HG02678 (cell line): ENCODE measurements around the gene CCDC24.

Source experiments
- ATAC-seq: cut with Tn5 transposase; IDR thresholded peaks from one replicate; pipeline ENCODE4 v1.9.1; 2021; ENCODE audit warnings: mild to moderate bottlenecking, moderate library complexity; ENCODE audit not compliant: unreplicated experiment

The CCDC24 gene

DNA sequence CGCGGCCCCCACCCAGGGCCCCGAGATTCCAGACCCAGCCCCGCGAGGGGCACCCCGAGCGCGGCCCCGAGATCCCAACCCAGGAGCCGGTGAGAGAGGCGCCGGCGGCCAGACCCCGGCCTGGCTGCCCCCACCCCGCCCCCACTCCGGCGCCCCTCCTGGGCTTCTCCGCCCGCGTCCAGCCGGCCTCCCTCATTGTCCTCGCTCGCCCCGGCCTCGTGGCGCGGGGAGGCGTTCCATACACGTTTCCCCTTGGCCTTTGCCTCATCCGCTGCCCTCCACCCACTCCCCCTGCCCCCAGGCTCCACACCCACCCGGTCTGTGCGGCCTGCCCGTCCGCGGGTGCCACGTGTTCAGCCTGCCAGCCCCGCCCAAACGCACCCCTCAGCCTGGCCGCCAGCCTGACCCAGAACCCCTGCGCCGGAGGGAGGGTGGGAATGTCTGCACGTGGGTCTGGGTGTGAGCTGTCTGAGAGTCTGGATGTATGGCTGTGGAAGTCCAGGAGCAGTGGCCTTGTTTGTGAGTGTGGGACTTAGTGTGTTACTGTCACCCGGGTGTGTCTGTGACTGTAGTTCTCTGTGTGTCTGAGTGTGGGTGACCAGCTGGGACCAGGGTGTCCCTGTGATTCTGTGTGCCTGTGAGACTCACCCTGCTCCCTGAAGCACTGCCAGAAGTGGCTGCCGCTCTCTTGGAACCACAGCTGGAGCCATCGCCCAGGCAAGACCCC, 11.7 kb upstream of the CCDC24 start:
- ATAC-seq, result no peak

DNA sequence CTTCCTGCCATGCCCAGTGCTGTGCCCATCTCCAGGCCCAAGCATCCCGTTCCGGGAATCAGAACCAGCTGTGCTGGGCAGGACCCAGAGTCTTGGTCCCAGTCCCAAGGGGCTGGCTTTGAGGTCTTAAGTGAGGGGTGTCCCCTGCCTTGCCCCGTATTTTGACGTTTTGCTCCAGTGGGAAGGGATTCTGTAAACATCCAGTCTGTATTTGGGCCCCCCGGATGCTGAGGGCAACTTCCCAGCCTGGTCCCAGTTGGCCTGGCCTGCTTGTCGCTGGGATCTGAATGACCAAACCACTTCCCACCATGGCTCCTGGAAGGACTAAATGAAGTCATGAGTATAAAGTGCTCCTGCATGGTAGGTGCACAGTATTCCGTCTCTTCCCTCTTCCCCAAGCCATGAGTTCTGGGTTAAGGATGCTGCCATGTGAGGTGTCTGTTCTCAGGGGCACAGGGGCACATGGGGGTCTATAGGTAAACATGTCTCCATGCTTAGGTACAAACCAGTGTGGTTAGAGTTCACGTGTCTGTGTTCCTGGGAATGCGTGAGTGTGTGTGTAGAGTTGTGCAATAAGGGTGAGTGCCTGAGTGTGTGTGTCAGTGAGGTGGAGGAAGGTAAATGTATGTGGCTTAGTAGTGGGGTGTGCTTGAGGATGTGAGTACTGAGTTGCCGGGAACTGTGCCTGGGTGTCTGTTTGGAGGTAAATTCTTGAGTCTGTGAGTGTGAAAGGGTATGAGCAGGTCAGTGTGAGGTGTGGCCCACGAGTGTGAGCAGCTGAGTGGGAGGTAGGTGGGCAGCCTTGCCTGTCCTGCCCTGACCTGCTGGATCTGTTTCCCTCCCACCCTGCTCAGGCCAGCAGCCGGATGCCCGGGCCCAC, 10.9 kb upstream of the CCDC24 start:
- ATAC-seq, result no peak

DNA sequence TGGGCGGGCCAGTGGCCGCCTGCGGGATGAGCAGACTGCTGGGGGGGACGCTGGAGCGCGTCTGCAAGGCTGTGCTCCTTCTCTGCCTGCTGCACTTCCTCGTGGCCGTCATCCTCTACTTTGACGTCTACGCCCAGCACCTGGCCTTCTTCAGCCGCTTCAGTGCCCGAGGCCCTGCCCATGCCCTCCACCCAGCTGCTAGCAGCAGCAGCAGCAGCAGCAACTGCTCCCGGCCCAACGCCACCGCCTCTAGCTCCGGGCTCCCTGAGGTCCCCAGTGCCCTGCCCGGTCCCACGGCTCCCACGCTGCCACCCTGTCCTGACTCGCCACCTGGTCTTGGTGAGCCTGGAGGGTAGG, 10.3 kb upstream of the CCDC24 start:
- no peak for ATAC-seq

DNA sequence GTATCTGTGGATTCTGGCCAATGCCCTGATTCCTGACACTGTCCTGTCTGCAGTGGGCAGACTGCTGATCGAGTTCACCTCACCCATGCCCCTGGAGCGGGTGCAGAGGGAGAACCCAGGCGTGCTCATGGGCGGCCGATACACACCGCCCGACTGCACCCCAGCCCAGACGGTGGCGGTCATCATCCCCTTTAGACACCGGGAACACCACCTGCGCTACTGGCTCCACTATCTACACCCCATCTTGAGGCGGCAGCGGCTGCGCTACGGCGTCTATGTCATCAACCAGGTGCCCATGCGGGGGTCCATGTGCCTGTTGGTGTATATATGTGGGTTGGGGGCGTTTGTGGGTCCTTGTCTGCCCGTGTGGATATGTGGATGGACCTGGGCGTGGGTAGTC, 9.8 kb upstream of the CCDC24 start:
- ATAC-seq, result no peak

DNA sequence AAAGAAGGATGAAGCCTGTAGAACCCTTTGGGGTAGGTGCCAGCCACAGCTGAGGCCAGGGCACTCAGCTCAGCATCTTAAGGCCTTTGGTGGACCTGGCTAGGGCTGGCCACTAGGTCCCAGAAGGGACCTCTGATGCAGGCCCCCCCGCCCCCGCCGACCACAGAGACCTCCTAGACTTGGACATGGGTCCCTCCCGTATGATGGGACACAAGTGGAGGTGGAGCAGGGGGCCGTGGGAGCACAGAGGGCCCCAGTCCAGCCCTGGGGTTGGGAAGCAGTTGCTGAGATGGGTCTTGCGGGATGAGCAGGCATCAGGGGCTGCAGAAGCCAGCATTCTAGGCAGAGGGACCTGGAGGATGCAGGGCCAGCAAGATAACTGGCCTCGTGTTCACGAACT, 9.2 kb upstream of the CCDC24 start:
- no peak for ATAC-seq

DNA sequence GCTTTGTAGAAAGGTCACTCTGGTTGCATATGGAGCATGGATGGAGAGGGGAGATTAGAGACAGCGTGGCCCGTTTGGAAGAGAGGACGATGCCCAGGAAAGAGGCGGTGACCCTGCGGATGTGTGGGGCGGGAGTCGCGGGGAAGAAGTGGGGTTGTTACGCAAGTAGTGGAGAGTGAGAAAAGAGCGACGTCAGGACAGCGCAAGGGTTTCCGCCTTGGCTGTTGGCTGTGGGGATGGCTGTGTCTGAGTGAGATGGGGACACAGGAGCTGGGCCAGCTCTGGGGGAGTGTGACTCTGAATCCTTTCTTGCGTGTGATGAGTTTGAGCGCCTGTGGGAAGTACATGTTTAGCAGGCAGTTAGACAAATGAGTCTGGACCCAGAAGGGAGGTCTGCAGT, 8.6 kb upstream of the CCDC24 start:
- ATAC-seq, result no peak

DNA sequence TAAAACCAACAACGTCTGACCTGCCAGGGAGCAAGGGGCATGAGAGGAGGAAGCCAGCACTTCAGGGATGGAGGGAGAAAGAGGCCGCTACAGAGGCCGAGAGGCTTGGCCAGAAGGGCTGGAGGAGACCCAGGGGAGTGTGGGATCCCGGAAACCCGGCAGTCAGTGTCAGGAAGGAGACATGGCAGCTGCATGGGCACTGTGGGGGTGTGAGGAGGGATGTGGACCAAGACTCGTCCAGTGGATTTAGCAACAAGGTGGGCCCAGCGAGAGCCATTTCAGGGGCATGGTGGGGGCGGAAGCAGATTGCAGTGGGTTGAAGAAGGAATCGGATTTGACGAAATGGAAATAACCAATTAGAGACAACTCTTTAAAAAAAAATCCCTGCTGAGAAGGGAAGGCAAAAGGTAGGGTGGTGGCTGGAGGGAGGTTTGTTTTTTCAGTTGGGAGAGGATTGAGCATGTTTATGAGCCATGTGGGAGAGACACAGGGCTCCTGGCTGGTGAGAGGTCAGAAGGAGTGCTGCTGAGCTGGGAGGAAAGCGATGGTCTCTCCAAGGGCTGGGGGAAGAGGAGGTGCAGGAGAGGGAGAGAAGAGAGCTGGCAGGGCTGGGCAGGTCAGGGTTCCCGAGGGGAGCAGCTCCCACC, 8.0 kb upstream of the CCDC24 start:
- ATAC-seq, result no peak

DNA sequence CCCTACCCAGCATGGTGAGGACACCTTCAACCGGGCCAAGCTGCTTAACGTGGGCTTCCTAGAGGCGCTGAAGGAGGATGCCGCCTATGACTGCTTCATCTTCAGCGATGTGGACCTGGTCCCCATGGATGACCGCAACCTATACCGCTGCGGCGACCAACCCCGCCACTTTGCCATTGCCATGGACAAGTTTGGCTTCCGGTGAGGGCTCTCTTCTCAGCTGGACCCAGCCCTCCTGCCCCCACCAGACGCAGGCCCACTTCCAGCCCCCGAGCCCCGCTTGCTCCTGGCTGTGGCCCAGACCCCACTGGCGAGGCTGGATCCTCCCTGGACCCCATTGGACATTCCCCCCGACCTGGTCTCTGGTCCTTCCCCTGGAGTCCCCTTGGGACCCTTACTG, 6.5 kb upstream of the CCDC24 start:
- ATAC-seq, result no peak

DNA sequence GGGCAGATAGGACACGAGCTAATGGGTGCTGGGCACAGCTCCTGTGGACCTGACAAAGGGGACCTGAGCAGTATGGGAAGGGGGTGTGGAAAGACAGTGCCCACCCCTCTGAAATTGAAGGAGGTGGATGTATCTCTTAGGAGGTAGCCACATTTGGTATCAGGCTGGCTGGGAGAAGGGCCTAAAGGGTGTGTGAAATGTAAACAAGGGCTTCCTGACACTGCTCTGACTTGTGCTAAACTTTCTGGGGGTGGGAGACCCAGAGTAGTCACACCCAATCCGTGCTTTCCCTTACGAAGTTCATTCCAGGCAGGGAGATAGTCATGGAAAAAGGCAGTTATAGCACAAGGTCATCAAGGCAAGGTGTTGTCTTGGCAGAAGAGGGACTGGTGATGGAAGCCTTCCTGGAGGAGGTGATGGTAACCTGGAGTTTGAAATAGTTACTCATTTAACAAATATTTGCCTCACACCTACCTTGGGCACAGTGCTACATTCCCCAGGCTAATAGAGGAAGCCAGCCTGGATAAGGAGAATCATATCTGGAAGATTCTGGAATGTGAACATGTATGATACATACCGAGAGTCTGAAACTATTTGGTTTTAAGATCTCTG, 5.3 kb upstream of the CCDC24 start:
- ATAC-seq, result no peak

DNA sequence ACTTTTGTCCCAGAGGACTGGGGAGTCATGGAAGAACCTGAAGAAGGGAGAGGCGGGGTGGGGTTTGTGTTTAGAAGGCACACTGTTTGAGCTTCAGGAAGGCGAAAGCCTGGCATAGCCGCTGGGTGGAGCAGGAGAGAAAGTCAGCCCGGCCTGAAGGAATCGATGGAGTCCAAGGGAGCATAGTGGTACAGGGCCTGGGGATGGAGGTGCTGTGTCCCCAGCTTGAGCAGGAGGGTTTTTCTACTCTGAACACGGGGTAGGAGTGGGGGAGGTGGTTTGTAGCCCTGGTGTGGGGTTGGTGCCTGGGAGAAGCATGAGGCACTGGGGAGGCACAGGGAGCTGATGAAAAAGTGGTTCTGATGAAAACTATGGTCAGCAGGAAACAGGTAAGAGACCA, 4.7 kb upstream of the CCDC24 start:
- ATAC-seq, result no peak

DNA sequence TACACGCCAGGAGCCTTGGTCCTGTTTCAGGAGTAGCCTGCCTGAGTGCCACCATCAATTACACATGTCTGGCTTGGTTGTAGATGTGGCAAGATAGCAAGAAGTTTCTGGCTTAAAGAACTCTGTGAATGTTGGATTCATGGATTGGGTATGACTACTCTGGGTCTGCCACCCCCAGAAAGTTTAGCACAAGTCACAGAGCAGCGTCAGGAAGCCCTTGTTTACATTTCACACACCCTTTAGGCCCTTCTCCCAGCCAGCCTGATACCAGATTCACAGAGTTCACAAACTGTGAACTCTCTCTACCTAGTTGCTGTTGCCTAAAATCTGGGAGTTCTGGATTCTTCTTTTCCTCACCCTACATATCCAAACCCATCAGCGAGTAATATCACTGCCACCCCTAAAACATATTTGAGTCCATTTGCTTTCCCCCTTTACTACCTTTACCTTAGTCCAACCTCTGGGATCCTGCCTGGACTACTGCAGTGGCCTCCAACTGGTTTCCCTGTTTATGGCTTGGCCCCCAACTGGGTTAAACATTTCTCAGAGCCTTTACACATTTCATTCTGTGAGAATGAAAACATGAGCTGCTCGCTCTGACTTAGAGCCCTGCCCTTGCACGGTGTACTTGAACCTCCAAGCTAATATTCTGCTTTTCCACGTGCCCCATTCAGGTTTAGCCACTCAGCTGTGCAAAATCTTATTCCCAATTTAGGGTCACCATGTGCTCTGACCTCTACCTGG, 4.1 kb upstream of the CCDC24 start:
- ATAC-seq, result no peak

DNA sequence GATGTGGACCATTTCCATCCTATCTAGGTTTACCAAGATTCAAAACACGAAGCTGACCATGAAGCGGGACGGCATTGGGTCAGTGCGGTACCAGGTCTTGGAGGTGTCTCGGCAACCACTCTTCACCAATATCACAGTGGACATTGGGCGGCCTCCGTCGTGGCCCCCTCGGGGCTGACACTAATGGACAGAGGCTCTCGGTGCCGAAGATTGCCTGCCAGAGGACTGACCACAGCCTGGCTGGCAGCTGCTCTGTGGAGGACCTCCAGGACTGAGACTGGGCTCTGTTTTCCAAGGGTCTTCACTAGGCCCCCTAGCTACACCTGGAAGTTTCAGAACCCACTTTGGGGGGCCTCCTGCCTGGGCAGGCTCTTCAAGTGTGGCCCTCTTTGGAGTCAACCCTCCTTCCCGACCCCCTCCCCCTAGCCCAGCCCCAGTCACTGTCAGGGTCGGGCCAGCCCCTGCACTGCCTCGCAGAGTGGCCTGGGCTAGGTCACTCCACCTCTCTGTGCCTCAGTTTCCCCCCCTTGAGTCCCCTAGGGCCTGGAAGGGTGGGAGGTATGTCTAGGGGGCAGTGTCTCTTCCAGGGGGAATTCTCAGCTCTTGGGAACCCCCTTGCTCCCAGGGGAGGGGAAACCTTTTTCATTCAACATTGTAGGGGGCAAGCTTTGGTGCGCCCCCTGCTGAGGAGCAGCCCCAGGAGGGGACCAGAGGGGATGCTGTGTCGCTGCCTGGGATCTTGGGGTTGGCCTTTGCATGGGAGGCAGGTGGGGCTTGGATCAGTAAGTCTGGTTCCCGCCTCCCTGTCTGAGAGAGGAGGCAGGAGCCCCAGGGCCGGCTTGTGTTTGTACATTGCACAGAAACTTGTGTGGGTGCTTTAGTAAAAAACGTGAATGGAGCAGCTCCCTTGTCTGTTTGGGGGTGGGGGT, 864 bp upstream of the CCDC24 start:
- ATAC-seq, result no peak

DNA sequence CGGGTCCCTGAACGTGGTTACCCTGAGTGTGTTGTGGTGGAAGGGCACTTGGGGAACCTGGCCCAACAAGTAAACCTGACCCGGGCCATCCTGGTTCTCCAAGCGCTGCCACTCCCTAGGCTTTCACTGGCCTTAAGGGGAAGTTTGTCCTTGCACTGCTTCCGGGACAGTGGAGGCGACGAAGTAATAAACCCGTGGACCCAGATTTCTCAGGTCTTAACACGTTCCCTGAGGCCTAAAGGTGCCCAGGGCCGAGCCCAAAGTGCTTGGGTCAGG, 261 bp upstream of the CCDC24 start:
- ATAC-seq, result no peak

DNA sequence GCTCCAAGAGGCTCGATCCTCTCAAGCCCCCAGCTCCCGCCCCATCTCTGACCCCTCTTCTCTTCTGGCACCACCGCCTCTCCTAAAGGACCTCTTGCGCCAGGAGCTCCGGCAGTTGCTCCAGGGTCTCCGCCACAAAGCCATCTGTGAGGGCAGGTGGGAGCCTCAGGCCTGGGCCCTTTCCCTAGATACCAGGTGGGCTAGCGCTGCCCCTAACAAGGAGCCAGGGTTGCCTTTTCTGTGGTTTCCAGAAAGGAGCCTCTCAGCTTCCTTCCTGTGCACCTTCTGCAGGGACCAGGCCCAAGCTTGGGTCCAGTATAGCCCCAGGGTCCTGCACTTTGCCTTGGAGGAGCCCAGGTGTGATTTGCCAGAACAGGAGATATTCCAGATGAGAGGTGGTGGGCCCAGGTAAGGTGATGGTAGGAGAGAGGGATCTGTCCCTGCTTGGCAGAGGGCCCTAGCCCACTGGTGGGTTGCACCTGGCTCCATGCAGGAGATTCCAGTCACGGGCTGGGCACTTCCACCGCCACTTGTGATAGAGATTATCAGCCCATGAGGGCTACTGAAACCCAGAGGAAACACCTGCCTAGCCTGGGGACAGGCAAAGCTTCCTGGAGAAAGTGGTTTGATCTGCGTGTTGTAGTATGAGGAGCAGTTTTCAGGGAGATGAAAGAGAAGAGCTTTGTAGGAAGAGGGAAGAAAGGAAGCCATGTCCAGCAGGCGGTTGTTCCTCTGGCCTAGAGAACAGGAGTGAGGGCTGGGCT, 1.0 kb downstream of the CCDC24 start:
- no peak for ATAC-seq

DNA sequence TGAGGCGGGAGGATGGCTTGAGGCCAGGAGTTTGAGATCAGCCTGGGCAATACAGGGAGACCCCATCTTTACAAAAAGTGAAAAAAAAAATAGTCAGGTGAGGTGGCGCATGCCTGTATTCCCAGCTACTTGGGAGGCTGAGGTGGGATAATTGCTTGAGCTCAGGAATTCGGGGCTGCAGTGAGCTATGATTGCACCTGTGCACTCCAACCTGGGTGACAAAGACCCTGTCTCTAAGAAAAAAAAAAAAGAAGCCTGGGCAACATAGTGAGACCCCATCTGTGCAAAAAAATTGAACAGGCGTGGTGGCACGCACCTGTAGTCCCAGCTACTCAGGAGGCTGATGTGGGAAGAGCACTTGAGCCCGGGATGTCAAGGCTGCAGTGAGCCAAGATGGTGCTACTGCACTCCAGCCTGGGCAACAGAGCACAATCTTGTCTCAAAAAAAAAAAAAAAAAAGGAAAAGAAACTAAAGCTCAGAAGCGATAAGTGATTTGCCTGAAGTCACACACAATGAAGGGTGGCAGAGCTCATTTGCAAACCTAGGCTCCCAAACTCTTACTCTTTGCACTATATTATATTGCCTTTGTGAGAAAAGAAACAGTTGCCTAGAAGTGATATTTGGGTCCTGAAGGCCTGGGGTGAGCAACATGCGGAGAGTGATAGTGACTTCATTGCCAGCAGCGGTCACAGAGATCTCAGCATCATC, 2.0 kb downstream of the CCDC24 start:
- no peak for ATAC-seq

DNA sequence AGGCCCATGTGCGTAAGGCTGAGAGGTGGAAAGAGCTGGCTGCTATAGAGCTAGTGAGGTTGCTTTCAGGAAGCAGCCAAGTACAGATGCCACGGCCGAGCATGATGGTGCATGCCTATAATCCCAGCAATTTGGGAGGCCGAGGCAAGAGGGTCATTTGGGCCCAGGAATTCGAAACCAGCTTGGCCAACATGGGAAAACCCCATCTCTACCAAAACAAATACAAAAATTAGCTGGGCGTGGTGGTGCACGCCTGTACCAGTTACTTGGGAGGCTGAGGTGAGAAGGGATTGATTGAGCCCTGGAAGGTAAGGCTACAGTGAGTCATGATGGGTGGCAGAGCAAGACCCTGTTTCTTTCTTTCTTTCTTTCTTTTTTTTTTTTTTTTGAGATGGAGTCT, 2.7 kb downstream of the CCDC24 start:
- ATAC-seq, result no peak

DNA sequence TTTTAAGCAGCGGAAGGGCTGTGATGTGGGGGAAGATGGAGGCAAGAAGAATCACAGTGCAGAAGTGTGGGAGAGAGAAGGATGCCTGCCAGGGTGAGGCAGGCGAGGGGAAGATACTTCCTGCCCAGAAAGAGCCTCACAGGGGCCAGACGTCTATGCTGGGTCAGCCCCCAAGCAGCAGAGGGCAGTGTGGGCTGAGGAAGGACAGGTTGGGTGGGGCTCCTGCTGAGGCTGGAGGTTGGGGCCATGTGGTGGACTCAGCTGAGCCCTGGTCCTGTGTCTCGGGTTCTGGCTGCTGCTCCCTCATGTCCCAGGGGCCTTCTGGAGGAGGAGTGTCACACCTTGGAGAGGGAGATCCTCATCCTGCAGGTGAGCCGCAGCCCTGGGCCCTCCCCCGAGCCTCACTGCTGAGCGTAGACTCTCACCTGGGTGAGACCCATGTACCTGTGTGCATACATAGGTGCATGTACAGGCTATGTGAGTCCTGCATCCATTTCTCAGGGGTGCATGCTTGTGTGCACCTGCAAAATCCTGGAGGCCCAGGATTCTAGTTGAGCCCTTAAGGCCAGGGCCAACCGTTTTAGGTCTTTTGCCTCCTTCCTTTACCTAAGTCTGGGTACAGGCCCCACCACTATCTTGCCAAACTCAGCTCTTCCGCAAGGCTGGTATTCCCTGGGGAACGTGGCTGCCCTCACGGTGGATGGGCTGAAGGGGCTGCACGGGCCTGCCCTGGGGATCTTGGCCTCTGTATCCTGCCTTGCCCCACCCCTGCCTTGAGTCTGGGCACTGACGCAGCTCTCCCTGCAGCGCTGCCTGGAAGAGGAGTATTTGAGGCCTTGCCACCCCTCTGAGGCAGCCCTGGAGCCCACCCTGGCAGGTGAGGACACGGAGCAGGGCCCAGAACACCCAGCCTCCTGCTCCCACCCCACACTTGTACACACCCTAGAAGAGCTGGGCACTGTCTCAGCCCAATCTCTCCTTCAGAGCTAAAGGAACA, 3.7 kb downstream of the CCDC24 start:
- ATAC-seq, result no peak
